Measurements from ENCODE around the gene CHST11. TPM values are rescaled to one million over a fixed set of nuclear protein-coding genes. Genes with fewer than 3 reads are reported as not detected.
"Not testable (repeated sequence)": the region's sequence is repeated elsewhere in the genome, so short reads cannot be mapped to it uniquely, and the experiment has no call there.

Gene CHST11
- total RNA-seq, 1 donor from 2014 or later, result 3.4 TPM

- DNase-seq (no peak), ATAC-seq (no peak)
- intact Hi-C loops (cut with micrococcal nuclease), result no loop called here
Measured at GRCh38 chr12:104743202-104743580, 286.4 kb downstream of the CHST11 start.

- intact Hi-C loops (cut with micrococcal nuclease); ATAC-seq; DNase-seq: not testable (repeated sequence)
Measured at GRCh38 chr12:104743753-104744548, 287.2 kb downstream of the CHST11 start.

DNA sequence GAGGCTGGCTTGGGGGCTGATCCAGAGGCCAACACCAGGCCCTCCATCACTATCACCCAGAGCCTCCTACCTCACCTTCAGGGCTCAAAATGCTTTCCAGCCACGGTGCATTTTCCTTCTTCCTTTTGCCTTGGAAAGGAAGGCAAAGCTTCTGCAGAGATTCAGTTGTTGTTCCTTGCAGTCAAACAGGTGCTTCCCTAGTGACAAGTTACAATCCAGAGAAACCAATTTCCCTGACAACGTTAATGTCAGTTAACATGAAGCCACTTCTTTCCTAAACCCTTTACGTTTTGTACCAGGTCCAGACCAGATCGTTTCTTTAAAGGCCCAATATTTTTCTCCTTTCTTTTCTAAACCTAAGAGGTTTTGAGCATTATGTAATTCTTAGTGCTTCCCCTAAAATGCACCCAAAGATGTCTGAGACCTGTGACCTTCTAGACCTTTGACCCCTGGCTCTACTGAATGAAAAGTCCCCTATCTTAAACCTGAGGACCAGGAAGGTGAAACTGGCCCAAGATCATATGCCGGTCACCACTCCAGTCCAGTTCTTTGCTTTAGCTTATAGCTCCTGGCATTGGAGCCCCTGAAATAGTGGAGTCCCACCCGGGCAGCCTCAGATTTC, 289.8 kb downstream of the CHST11 start:
- ATAC-seq, result no peak
- intact Hi-C loops (cut with micrococcal nuclease), result no loop called here
- DNase-seq, result no peak

DNA sequence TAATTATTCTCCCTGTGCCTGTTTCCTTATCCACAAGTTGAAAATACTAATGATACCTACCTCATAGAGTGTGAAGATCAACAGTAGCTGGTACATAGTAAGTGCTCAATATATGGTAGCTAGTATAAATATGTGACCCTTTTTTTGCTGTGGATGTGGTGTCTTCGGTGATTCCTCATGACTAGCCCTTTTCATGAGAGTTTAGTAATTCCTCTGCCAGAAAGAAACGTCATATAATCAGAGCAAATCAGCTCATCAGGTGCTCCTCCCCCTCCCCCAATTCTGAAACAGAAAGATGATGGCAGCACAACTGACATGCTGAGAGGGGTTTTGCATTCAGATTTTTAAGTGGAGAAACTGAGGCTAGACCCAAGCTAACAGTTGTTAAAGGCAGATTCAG, 290.6 kb downstream of the CHST11 start:
- intact Hi-C loops (cut with micrococcal nuclease), result no loop called here
- no peak for ATAC-seq

DNA sequence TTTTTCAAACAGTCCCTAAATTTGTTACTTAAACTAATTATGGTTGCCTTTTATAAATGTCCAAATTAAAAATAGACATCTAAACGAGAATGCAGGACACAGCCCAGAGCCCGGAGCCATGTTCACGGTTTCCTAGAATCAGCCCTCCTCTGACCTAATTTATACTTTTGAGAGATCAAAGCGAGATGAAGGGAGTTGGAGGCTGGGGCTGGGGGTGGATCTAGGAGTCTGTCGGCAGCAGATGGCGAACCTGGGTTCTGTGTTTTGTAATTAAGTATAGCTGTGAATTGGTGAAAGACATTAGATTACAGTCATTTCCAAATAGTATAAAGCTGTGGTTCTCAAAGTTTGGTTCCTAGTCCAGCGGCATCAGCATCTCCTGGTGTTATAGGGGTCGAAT, 291.2 kb downstream of the CHST11 start:
- DNase-seq (no peak), ATAC-seq (no peak)
- intact Hi-C loops (cut with micrococcal nuclease), result no loop called here

More for the DNA sequence above, 290.6 kb downstream of the CHST11 start:
- DNase-seq, result no peak

DNA sequence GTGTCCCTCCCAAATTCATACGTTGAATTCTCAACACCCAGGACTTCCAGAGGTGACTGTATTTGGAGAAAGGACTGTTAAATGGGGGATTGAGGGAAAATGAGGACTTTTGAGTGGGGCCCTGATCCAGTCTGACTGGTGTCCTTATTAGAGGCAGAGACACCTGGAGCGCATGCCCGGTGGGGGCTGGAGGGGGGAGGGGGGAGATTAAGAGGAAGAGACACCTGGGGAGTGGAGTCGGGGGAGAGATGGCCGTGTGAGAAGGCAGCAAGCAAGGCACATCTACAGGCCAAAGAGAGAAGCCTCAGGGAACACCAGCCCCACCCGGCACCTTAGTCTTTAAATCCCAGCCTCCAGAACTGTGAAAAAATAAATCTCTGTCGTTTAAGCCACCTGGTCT, 291.6 kb downstream of the CHST11 start:
- no peak for DNase-seq
- no peak for ATAC-seq
- intact Hi-C loops (cut with micrococcal nuclease), result no loop called here

GRCh38 chr12:104748790-104749189, 292.0 kb downstream of the CHST11 start:
- no peak for DNase-seq
- intact Hi-C loops (cut with micrococcal nuclease), result no loop called here
- peak; percentile 97 for ATAC-seq

DNA sequence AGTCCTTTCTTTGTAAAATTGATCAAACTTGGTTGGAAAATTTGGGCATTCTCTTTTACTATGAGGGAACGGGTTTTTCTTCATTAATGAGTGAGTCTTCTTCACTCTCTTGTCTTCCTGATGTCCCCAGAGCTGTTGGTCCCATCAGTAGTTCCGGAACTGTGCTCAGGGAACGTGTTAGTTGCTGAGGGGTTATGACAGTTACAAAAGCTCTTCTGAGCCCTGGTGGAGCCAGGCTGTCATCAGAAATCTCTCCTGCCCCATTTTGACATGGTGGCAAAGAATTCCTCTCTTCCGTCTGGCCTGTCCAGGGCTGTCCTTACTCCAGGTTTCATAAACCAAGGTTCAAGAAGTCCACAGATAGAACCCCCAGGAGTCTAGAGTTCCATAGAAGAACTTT, 292.8 kb downstream of the CHST11 start:
- no peak for DNase-seq
- intact Hi-C loops (cut with micrococcal nuclease), result no loop called here
- no peak for ATAC-seq

- intact Hi-C loops (cut with micrococcal nuclease), result no loop called here
- DNase-seq, result no peak
- ATAC-seq, result peak; percentile 43
Measured at GRCh38 chr12:104750061-104750460, 293.3 kb downstream of the CHST11 start.

DNA sequence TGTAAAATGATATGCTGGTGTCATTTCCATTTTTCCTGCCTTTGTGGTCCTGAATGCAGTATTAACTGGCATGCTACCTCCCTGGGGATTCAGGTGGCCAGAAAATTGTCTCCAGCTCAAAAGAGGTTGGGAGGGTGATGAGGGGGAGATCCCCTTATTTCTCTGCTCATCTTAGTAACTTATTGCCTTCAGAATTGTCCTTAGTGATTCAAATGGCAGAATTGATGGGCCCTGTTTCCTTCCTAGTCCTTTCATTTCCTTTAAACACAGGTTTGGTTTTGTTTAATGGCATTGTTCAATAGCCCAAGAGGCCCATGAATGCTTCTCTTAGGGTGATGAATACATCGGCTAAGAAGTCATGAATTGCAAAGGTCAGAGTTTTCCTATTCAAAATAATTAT, 294.4 kb downstream of the CHST11 start:
- ATAC-seq (no peak), DNase-seq (no peak)
- intact Hi-C loops (cut with micrococcal nuclease), result no loop called here

DNA sequence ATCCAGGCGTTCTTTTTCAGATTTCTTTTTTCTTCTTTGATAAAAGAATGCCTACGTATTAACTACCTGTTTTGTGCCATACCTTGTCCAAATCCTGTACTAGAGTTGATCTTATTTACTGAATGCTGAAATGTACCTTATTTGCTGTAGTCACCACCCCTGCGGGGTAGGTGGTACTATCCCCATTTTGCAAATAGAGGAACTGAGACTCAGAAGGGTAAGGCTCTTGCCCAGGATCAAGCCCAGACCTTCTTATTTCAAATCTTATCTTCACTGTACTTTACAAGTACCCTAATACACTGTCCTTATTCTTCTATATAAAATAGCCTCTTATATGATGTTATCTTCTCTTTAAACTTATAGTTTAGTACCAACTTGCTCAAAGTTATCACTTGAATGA, 294.8 kb downstream of the CHST11 start:
- DNase-seq, result no peak
- intact Hi-C loops (cut with micrococcal nuclease), result no loop called here
- ATAC-seq, result no peak

GRCh38 chr12:104752016-104752415, 295.3 kb downstream of the CHST11 start:
- no peak for DNase-seq
- intact Hi-C loops (cut with micrococcal nuclease), result no loop called here
- ATAC-seq, result no peak

DNA sequence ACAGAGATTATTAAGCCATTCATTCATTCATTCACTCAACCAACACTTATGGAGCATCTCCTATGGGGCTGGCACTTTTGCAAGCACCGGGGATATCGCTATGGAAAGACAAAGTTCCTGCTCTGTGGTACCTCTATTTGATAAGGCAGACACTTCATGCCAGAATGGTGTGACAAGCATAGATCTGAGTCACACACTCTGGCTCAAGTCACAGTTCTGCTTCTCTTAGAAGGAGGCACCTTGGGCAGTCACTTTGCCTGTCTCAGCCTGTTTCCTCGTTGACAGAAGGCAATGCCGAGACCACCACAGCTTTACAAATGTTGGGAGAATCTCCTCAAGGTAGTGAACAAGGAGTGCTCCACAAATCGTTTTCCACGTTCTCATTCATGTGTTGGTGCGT, 296.1 kb downstream of the CHST11 start:
- intact Hi-C loops (cut with micrococcal nuclease), result no loop called here
- no peak for ATAC-seq
- DNase-seq, result no peak

GRCh38 chr12:104756901-104757300, 300.2 kb downstream of the CHST11 start:
- intact Hi-C loops (cut with micrococcal nuclease), result no loop called here
- DNase-seq (no peak), ATAC-seq (no peak)

- no peak for DNase-seq
- intact Hi-C loops (cut with micrococcal nuclease), result no loop called here
- ATAC-seq, result no peak
Measured at GRCh38 chr12:104758771-104759170, 302.0 kb downstream of the CHST11 start.

DNA sequence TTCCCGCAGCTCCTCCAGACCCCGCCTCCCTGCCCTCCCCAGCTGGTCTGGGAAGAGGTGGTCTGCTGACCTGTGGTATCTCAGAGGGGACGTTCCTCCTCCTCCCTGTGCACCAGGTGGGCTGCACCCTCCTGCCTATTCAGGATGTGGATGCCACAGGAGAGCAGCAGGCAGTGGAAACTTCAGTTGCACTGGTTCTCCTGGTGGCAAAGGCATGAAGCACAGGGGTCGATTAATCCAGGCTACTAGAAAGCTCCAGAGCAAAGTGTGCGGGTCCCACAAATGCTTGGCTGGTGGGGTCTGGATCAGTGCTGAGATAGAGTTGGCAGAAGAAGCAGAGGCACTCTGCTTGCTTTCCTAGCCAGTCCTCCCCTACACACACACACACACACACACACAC, 304.3 kb downstream of the CHST11 start:
- no peak for DNase-seq
- no peak for ATAC-seq
- intact Hi-C loops (cut with micrococcal nuclease), result no loop called here

DNA sequence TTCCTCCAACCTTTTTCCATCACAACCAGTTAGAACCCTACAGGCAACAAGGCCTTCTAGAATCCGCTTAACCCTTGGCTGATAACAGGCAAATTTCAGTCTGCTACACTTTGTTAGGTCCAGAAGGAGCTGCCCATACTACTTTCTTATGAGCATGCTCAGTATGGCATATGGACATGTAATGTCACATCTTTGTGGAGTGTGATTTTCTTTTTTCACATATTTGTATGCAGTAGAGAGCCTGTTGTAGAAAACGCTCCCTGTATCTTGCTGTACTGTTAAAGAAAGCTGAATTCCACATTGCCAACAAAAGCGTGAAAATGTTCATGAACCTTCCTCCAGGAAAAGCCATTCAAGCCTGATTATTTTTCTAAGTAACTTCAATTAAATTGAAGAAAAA, 304.9 kb downstream of the CHST11 start:
- intact Hi-C loops (cut with micrococcal nuclease), result no loop called here
- no peak for ATAC-seq
- DNase-seq, result no peak

DNA sequence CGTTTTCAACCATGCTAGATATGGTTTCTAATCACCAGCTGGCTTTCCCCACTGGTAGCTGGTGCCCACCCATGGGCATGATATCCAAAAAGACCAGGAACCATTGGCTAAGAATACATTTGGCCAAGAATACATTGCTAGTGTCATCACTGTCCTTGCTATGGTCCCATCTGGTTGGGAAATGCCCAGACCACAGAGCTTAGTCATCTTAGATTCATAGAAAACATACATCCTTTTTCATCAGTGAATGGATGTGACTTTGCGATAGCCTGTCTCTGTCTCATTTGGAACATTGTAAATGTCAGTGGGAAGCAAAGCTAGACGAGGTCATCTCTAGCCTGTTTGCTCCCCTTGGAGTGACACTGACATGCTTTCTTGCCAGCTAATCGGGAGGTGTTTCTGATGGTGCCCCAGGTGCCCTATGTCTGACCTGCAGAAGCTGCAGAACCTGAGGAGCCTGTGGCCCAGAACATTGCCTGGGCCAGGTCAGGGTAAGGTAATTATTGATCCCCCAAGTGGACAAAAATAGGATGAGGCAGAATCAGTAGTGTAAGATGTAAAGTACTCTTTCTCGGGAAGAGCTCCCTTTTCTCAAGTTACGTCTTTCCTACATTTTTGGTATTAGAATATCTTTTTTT, 306.5 kb downstream of the CHST11 start:
- DNase-seq (no peak), ATAC-seq (no peak)
- intact Hi-C loops (cut with micrococcal nuclease), result no loop called here

DNA sequence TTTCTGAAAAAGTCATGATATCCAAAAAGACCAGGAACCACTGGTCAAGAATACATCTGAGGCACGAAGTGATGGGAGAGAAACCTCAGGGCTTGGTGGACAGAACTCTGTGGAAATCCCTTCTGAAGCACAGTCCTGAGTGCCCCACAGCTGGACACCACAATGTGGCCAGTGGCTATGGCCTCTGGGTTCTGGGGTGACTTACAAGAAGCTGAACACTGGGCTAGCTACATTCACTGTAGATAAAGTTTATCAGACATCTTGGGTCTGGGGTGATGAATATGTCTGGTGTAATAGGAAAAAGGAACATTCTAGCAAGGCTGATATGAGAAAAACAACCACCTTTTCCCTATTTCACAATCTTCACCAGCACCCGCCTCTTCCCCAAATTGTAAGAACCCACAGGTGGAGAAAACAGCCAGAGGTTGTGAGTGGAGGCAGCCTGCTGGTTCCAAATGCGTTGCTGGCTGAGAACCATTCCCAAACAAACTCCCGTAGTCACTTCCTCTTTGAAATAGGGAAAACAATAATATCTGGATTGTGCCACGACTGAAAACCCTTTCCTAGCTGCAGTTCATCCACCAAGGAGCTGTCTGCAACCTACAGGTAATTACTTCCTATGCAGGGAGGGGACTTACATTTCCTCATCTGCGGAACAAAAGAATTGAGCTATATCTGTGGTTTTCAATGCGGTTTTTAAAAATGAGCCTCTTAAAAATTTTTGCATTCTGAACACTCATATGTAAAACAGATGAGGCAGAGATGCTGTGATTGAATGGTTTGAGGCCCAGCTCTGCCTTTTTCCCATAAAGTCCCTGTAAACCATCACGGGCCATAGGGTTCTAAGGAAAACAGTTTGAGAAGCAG, 307.7 kb downstream of the CHST11 start:
- no peak for ATAC-seq
- no peak for DNase-seq
- intact Hi-C loops (cut with micrococcal nuclease), result no loop called here

- DNase-seq, result no peak
- intact Hi-C loops (cut with micrococcal nuclease), result no loop called here
- ATAC-seq, result no peak
Measured at GRCh38 chr12:104767261-104767660, 310.5 kb downstream of the CHST11 start.
